HepG2 (cell line): ENCODE measurements around the gene KLF6. TPM values are rescaled to one million over a fixed set of nuclear protein-coding genes. Genes with fewer than 3 reads are reported as not detected.
A peak's percentile ranks its signal among the peaks of the same experiment; 100 is the strongest.

Experiments
- BCL6 ChIP-seq: IDR thresholded peaks from 2 replicates; pipeline ENCODE4 v1.6.1; 2016; ENCODE audit warnings: missing genetic modification reagents, missing compliant biosample characterization
- BHLHE40 ChIP-seq: IDR thresholded peaks from 2 replicates; pipeline ENCODE4 v1.6.1; 2011; ENCODE audit warnings: low read length, improper control_type of control experiment
- CCAR2 ChIP-seq: fragments of 200-400 bp; formaldehyde crosslinking; optimal IDR thresholded peaks from 2 replicates; pipeline ENCODE3; 2018; ENCODE audit warnings: low read depth, mild to moderate bottlenecking, low read length, moderate library complexity
- CREM ChIP-seq, 2 experiments: sonication (generic) in 1 of 2; formaldehyde crosslinking in 1 of 2; IDR thresholded peaks; 2 replicates each; pipeline versions ENCODE4 v1.4.0 to v1.6.1; 2016 to 2020; ENCODE audit warnings: antibody characterized with exemption in 1 of 2, mild to moderate bottlenecking in 1 of 2, missing genetic modification reagents in 1 of 2
- ERF ChIP-seq: IDR thresholded peaks from 2 replicates; pipeline ENCODE4 v1.6.1; 2018; ENCODE audit warnings: missing biosample characterization, missing genetic modification reagents
- ETV5 ChIP-seq: IDR thresholded peaks from 2 replicates; pipeline ENCODE4 v1.6.1; 2018; ENCODE audit warnings: missing biosample characterization, missing genetic modification reagents, inconsistent platforms, borderline replicate concordance
- NFATC3 ChIP-seq: sonication (generic); formaldehyde crosslinking; IDR thresholded peaks from 2 replicates; pipeline ENCODE4 v1.5.1; 2020; ENCODE audit warnings: mild to moderate bottlenecking, missing genetic modification reagents
- PAXIP1 ChIP-seq: sonication (generic); formaldehyde crosslinking; conservative IDR thresholded peaks from 2 replicates; pipeline ENCODE4 v1.4.0; 2020; ENCODE audit warnings: mild to moderate bottlenecking, missing genetic modification reagents, moderate library complexity
- TGIF2 ChIP-seq: IDR thresholded peaks from 2 replicates; pipeline ENCODE4 v1.6.1; 2016; ENCODE audit warnings: control low read depth, missing compliant biosample characterization
- ZBTB38 ChIP-seq: sonication (generic); formaldehyde crosslinking; IDR thresholded peaks from 2 replicates; pipeline ENCODE4 v1.5.1; 2020; ENCODE audit warnings: mild to moderate bottlenecking, missing genetic modification reagents
- ZMAT3 ChIP-seq: sonication (generic); formaldehyde crosslinking; conservative IDR thresholded peaks from 2 replicates; pipeline ENCODE4 v1.7.0; 2021; ENCODE audit warnings: missing genetic modification reagents
- ZNF547 ChIP-seq: sonication (generic); formaldehyde crosslinking; IDR thresholded peaks from 2 replicates; pipeline ENCODE4 v1.5.1; 2020; ENCODE audit warnings: mild to moderate bottlenecking, missing genetic modification reagents
- polyA plus RNA-seq, 8 experiments: library from polyadenylated mRNA; depleted of rRNA in 3 of 8; stranded (reverse) in 7 of 8; unstranded in 1 of 8; fragments of >200 nt; fragmentation: Illumina TruSeq in 4 of 8; extraction: Trizol in 4 of 8; gene quantifications; 2 replicates each; pipeline versions ENCODE4 v1.2.1 to v1.2.3, GENCODE V29; 2011 to 2016; ENCODE audit warnings: low read depth in 4 of 8, missing spikeins in 1 of 8, mixed read lengths in 1 of 8; ENCODE audit not compliant: insufficient read depth in 1 of 8
- total RNA-seq, 5 experiments: library from RNA; depleted of rRNA; stranded (reverse); fragments of >200 nt; fragmentation: Illumina TruSeq; extraction: Trizol; gene quantifications; 2 replicates each; pipeline ENCODE4 v1.2.3, GENCODE V29; 2016; ENCODE audit warnings: low read depth in 1 of 5
- TF ChIP-seq, protein P1 (sequence below): fragments of 450-650 bp; IDR thresholded peaks from 2 replicates; pipeline ENCODE4 v1.6.1; 2017
- TF ChIP-seq, protein P2 (sequence below): sonication (generic); formaldehyde crosslinking; IDR thresholded peaks from 2 replicates; pipeline ENCODE4 v1.9.0; 2022; ENCODE audit warnings: missing genetic modification reagents, mild to moderate bottlenecking, borderline replicate concordance
- TF ChIP-seq, protein P3 (sequence below): sonication (generic); formaldehyde crosslinking; conservative IDR thresholded peaks from 2 replicates; pipeline ENCODE4 v1.8.0; 2022; ENCODE audit warnings: missing genetic modification reagents
- TF ChIP-seq, protein P4 (sequence below): sonication (generic); formaldehyde crosslinking; IDR thresholded peaks from 2 replicates; pipeline ENCODE4 v1.8.1; 2022; ENCODE audit warnings: low read depth, mild to moderate bottlenecking, missing genetic modification reagents

The KLF6 gene
- total and polyA plus RNA-seq, 2 of the 13 experiments (the other 11 are each of a cell fraction or from before 2014, with no cell fraction given) = 27.0 to 71.9 TPM

- TF ChIP-seq CCAR2 (peak; percentile 97), BHLHE40 (peak; percentile 56; the same call in 1 of the 2 replicates), ZBTB38 (peak; percentile 87), ZMAT3 (CRISPR knock-in tag) (no peak), PAXIP1 (CRISPR knock-in tag) (peak; percentile 90), BCL6 (CRISPR knock-in tag) (peak; percentile 88), CREM (IDR thresholded peaks at IDR 0.05) (peak; percentile 33; the same call in 1 of the 2 replicates), CREM (CRISPR knock-in tag; IDR thresholded peaks at IDR 0.05) (no peak), ZNF547 (CRISPR knock-in tag) (peak; percentile 43; the same call in 1 of the 2 replicates), TGIF2 (CRISPR knock-in tag) (no peak), NFATC3 (CRISPR knock-in tag) (no peak), ERF (CRISPR knock-in tag) (peak; percentile 91), ETV5 (CRISPR knock-in tag) (0 out of 2 replicates have a peak, but pooled peaks have one; percentile 27)
- TF ChIP-seq, protein P1, sequence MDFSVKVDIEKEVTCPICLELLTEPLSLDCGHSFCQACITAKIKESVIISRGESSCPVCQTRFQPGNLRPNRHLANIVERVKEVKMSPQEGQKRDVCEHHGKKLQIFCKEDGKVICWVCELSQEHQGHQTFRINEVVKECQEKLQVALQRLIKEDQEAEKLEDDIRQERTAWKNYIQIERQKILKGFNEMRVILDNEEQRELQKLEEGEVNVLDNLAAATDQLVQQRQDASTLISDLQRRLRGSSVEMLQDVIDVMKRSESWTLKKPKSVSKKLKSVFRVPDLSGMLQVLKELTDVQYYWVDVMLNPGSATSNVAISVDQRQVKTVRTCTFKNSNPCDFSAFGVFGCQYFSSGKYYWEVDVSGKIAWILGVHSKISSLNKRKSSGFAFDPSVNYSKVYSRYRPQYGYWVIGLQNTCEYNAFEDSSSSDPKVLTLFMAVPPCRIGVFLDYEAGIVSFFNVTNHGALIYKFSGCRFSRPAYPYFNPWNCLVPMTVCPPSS = no peak
- TF ChIP-seq, protein P2, sequence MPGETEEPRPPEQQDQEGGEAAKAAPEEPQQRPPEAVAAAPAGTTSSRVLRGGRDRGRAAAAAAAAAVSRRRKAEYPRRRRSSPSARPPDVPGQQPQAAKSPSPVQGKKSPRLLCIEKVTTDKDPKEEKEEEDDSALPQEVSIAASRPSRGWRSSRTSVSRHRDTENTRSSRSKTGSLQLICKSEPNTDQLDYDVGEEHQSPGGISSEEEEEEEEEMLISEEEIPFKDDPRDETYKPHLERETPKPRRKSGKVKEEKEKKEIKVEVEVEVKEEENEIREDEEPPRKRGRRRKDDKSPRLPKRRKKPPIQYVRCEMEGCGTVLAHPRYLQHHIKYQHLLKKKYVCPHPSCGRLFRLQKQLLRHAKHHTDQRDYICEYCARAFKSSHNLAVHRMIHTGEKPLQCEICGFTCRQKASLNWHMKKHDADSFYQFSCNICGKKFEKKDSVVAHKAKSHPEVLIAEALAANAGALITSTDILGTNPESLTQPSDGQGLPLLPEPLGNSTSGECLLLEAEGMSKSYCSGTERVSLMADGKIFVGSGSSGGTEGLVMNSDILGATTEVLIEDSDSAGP (CRISPR knock-in tag) = peak; percentile 76; the same call in 1 of the 2 replicates
- TF ChIP-seq, protein P3, sequence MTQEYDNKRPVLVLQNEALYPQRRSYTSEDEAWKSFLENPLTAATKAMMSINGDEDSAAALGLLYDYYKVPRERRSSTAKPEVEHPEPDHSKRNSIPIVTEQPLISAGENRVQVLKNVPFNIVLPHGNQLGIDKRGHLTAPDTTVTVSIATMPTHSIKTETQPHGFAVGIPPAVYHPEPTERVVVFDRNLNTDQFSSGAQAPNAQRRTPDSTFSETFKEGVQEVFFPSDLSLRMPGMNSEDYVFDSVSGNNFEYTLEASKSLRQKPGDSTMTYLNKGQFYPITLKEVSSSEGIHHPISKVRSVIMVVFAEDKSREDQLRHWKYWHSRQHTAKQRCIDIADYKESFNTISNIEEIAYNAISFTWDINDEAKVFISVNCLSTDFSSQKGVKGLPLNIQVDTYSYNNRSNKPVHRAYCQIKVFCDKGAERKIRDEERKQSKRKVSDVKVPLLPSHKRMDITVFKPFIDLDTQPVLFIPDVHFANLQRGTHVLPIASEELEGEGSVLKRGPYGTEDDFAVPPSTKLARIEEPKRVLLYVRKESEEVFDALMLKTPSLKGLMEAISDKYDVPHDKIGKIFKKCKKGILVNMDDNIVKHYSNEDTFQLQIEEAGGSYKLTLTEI = no peak; the same call in 1 of the 2 replicates
- TF ChIP-seq, protein P4, sequence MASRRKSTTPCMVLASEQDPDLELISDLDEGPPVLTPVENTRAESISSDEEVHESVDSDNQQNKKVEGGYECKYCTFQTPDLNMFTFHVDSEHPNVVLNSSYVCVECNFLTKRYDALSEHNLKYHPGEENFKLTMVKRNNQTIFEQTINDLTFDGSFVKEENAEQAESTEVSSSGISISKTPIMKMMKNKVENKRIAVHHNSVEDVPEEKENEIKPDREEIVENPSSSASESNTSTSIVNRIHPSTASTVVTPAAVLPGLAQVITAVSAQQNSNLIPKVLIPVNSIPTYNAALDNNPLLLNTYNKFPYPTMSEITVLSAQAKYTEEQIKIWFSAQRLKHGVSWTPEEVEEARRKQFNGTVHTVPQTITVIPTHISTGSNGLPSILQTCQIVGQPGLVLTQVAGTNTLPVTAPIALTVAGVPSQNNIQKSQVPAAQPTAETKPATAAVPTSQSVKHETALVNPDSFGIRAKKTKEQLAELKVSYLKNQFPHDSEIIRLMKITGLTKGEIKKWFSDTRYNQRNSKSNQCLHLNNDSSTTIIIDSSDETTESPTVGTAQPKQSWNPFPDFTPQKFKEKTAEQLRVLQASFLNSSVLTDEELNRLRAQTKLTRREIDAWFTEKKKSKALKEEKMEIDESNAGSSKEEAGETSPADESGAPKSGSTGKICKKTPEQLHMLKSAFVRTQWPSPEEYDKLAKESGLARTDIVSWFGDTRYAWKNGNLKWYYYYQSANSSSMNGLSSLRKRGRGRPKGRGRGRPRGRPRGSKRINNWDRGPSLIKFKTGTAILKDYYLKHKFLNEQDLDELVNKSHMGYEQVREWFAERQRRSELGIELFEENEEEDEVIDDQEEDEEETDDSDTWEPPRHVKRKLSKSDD (CRISPR knock-in tag) = 0 out of 2 replicates have a peak, but pooled peaks have one; percentile 59
Observed at GRCh38 chr10:3786295-3787015, 1.4 kb upstream of the KLF6 start (continued).
